K562 (cell line): Measurements from ENCODE around the gene RGR. TPM values are rescaled to one million over a fixed set of nuclear protein-coding genes. Genes with fewer than 3 reads are reported as not detected.
A peak's percentile ranks its signal among the peaks of the same experiment; 100 is the strongest.

ENCODE experiments used
- CSDE1 ChIP-seq, 2 experiments: fragments of 450-650 bp; IDR thresholded peaks; 2 replicates each; pipeline ENCODE4 v1.6.1; 2016; ENCODE audit warnings: mild to moderate bottlenecking in 1 of 2
- E4F1 ChIP-seq: fragments of 250-450 bp; sonication (Bioruptor Pico); IDR thresholded peaks from 2 replicates; pipeline ENCODE4 v1.5.0; 2021; ENCODE audit warnings: mild to moderate bottlenecking, borderline replicate concordance
- FOXJ2 ChIP-seq: fragments of 200-800 bp; sonication (Bioruptor generic); IDR thresholded peaks from 2 replicates; pipeline ENCODE4 v1.6.1; 2016; ENCODE audit warnings: missing genetic modification characterization, missing compliant biosample characterization
- GABPA ChIP-seq: fragments of 200-800 bp; sonication (Bioruptor generic); conservative IDR thresholded peaks from 2 replicates; pipeline ENCODE4 v1.6.1; 2016; ENCODE audit warnings: low read depth, missing genetic modification characterization, missing compliant biosample characterization
- MTA1 ChIP-seq: fragments of 450-650 bp; IDR thresholded peaks from 2 replicates; pipeline ENCODE4 v1.6.1; 2017; ENCODE audit warnings: borderline replicate concordance
- MTA2 ChIP-seq: fragments of 450-650 bp; IDR thresholded peaks from 2 replicates; pipeline ENCODE4 v1.6.1; 2016; ENCODE audit warnings: low read depth
- NFIC ChIP-seq: fragments of 450-650 bp; IDR thresholded peaks from 2 replicates; pipeline ENCODE4 v1.6.1; 2017; ENCODE audit warnings: mild to moderate bottlenecking, inconsistent platforms
- RBM25 ChIP-seq: fragments of 200-400 bp; formaldehyde crosslinking; IDR thresholded peaks from 2 replicates; pipeline ENCODE4 v1.6.1; 2018; ENCODE audit warnings: low read length, low read depth, moderate library complexity; ENCODE audit not compliant: severe bottlenecking
- TEAD4 ChIP-seq, 2 experiments: sonication (generic) in 1 of 2; formaldehyde crosslinking in 1 of 2; IDR thresholded peaks; 2 replicates each; pipeline versions ENCODE4 v1.6.1 to v1.8.0; 2012 to 2022; ENCODE audit warnings: borderline replicate concordance in 1 of 2, inconsistent platforms in 1 of 2, low read length in 1 of 2, mild to moderate bottlenecking in 1 of 2, missing genetic modification reagents in 1 of 2
- THAP7 ChIP-seq: fragments of 250-450 bp; sonication (Bioruptor Pico); IDR thresholded peaks from 2 replicates; pipeline ENCODE4 v1.5.0; 2021
- ZBED1 ChIP-seq: IDR thresholded peaks from 2 replicates; pipeline ENCODE4 v1.6.1; 2014
- ZNF76 ChIP-seq: fragments of 250-450 bp; sonication (Bioruptor Pico); IDR thresholded peaks from 2 replicates; pipeline ENCODE4 v1.4.0; 2020; ENCODE audit warnings: mild to moderate bottlenecking, moderate library complexity, borderline replicate concordance
- polyA plus RNA-seq, 8 experiments: library from polyadenylated mRNA; depleted of rRNA in 4 of 8; stranded (reverse) in 5 of 8; unstranded in 3 of 8; fragments of >200 nt; fragmentation: Nextera tagmentation in 2 of 8; fragmentation: Illumina TruSeq in 1 of 8; extraction: Ambion mirVana in 2 of 8; extraction: Trizol in 1 of 8; gene quantifications; 2 replicates each; pipeline versions ENCODE4 v1.2.1 to v1.2.3, GENCODE V29; 2011 to 2014; ENCODE audit warnings: inconsistent platforms in 1 of 8, missing spikeins in 1 of 8
- total RNA-seq, 7 experiments: library from RNA; depleted of rRNA in 6 of 7; stranded (reverse); fragments of >200 nt in 6 of 7; fragmentation: Illumina TruSeq in 2 of 7; extraction: Trizol in 2 of 7; gene quantifications; 2 replicates each; pipeline versions ENCODE4 v1.2.1 to v1.2.3, GENCODE V29; 2011 to 2021; ENCODE audit warnings: low replicate concordance in 1 of 7
- TF ChIP-seq, protein P1 (sequence below): fragments of 200-600 bp; sonication (generic); IDR thresholded peaks from one replicate; pipeline ENCODE4 v1.6.1; 2012; ENCODE audit warnings: mild to moderate bottlenecking, low read depth, low read length, inconsistent platforms

The RGR gene
- total and polyA plus RNA-seq, 9 of the 15 experiments (the other 6 are each of a cell fraction or from before 2014, with no cell fraction given), result not detected

- TF ChIP-seq TEAD4 (IDR thresholded peaks at IDR 0.05; ENCODE audit: low read length) (peak; percentile 31; the same call in 1 of the 2 replicates), TEAD4 (CRISPR knock-in tag; IDR thresholded peaks at IDR 0.05; ENCODE audit: borderline replicate concordance) (no peak), MTA1 (no peak), CSDE1 (IDR thresholded peaks at IDR 0.05) (no peak), RBM25 (no peak), ZBED1 (no peak), MTA2 (no peak), FOXJ2 (tag) (peak; percentile 53; the same call in 1 of the 2 replicates), ZNF76 (no peak), E4F1 (CRISPR knock-in tag) (no peak), THAP7 (CRISPR knock-in tag) (no peak), NFIC (peak; percentile 85), GABPA (no peak)
- TF ChIP-seq, protein P1, sequence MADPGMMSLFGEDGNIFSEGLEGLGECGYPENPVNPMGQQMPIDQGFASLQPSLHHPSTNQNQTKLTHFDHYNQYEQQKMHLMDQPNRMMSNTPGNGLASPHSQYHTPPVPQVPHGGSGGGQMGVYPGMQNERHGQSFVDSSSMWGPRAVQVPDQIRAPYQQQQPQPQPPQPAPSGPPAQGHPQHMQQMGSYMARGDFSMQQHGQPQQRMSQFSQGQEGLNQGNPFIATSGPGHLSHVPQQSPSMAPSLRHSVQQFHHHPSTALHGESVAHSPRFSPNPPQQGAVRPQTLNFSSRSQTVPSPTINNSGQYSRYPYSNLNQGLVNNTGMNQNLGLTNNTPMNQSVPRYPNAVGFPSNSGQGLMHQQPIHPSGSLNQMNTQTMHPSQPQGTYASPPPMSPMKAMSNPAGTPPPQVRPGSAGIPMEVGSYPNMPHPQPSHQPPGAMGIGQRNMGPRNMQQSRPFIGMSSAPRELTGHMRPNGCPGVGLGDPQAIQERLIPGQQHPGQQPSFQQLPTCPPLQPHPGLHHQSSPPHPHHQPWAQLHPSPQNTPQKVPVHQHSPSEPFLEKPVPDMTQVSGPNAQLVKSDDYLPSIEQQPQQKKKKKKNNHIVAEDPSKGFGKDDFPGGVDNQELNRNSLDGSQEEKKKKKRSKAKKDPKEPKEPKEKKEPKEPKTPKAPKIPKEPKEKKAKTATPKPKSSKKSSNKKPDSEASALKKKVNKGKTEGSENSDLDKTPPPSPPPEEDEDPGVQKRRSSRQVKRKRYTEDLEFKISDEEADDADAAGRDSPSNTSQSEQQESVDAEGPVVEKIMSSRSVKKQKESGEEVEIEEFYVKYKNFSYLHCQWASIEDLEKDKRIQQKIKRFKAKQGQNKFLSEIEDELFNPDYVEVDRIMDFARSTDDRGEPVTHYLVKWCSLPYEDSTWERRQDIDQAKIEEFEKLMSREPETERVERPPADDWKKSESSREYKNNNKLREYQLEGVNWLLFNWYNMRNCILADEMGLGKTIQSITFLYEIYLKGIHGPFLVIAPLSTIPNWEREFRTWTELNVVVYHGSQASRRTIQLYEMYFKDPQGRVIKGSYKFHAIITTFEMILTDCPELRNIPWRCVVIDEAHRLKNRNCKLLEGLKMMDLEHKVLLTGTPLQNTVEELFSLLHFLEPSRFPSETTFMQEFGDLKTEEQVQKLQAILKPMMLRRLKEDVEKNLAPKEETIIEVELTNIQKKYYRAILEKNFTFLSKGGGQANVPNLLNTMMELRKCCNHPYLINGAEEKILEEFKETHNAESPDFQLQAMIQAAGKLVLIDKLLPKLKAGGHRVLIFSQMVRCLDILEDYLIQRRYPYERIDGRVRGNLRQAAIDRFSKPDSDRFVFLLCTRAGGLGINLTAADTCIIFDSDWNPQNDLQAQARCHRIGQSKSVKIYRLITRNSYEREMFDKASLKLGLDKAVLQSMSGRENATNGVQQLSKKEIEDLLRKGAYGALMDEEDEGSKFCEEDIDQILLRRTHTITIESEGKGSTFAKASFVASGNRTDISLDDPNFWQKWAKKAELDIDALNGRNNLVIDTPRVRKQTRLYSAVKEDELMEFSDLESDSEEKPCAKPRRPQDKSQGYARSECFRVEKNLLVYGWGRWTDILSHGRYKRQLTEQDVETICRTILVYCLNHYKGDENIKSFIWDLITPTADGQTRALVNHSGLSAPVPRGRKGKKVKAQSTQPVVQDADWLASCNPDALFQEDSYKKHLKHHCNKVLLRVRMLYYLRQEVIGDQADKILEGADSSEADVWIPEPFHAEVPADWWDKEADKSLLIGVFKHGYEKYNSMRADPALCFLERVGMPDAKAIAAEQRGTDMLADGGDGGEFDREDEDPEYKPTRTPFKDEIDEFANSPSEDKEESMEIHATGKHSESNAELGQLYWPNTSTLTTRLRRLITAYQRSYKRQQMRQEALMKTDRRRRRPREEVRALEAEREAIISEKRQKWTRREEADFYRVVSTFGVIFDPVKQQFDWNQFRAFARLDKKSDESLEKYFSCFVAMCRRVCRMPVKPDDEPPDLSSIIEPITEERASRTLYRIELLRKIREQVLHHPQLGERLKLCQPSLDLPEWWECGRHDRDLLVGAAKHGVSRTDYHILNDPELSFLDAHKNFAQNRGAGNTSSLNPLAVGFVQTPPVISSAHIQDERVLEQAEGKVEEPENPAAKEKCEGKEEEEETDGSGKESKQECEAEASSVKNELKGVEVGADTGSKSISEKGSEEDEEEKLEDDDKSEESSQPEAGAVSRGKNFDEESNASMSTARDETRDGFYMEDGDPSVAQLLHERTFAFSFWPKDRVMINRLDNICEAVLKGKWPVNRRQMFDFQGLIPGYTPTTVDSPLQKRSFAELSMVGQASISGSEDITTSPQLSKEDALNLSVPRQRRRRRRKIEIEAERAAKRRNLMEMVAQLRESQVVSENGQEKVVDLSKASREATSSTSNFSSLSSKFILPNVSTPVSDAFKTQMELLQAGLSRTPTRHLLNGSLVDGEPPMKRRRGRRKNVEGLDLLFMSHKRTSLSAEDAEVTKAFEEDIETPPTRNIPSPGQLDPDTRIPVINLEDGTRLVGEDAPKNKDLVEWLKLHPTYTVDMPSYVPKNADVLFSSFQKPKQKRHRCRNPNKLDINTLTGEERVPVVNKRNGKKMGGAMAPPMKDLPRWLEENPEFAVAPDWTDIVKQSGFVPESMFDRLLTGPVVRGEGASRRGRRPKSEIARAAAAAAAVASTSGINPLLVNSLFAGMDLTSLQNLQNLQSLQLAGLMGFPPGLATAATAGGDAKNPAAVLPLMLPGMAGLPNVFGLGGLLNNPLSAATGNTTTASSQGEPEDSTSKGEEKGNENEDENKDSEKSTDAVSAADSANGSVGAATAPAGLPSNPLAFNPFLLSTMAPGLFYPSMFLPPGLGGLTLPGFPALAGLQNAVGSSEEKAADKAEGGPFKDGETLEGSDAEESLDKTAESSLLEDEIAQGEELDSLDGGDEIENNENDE, result no peak
Observed at GRCh38 chr10:84308481-84309304, 63.8 kb downstream of the RGR start (continued).
